Kidney epithelial cell (primary cell): ENCODE data around the gene FEZ2. TPM values are rescaled to one million over a fixed set of nuclear protein-coding genes. Genes with fewer than 3 reads are reported as not detected.

Experiments
- DNase-seq: peaks from one replicate; pipeline ENCODE4 v3.0.0-alpha.2; 2010; ENCODE audit warnings: low read depth
- H3K27me3 ChIP-seq: 2 replicates; pipeline ENCODE4 v1.6.0; 2011; ENCODE audit warnings: low read length; ENCODE audit not compliant: control insufficient read depth, insufficient read depth
- H3K36me3 ChIP-seq: 2 replicates; pipeline ENCODE4 v1.5.1; 2011; ENCODE audit warnings: low read length; ENCODE audit not compliant: control insufficient read depth, insufficient read depth
- H3K4me3 ChIP-seq: 2 replicates; pipeline ENCODE4 v1.5.1; 2011; ENCODE audit warnings: low read depth, mild to moderate bottlenecking, control low read depth, low read length
- CTCF ChIP-seq: IDR thresholded peaks from 2 replicates; pipeline ENCODE4 v1.5.1; 2011; ENCODE audit warnings: mild to moderate bottlenecking, moderate library complexity, low read length, control low read depth, inconsistent platforms; ENCODE audit not compliant: insufficient read depth, poor library complexity, severe bottlenecking
- total RNA-seq: library from RNA; depleted of rRNA; stranded (reverse); fragments of >200 nt; gene quantifications from 2 replicates; pipeline ENCODE4 v1.2.3, GENCODE V29; 2015

The FEZ2 gene
- total RNA-seq, 1 donor from 2014 or later, result 40.8 TPM

- H3K36me3 ChIP-seq, result no peaks in the 10 kb centered on the region
- H3K27me3 ChIP-seq, result no peaks in the 10 kb centered on the region
- no peak for DNase-seq
- TF ChIP-seq CTCF, result no peak
- H3K4me3 ChIP-seq, result no peak overlapping the region
Observed at GRCh38 chr2:36559221-36559942, 38.6 kb downstream of the FEZ2 start.

- Histone ChIP-seq H3K36me3 (no peaks in the 10 kb centered on the region), H3K27me3 (no peaks in the 10 kb centered on the region), H3K4me3 (no peak overlapping the region)
- no peak for TF ChIP-seq CTCF
- DNase-seq, result no peak
Observed at GRCh38 chr2:36556842-36557241, 41.1 kb downstream of the FEZ2 start.

- no peak for DNase-seq
- H3K36me3 ChIP-seq, result no peaks in the 10 kb centered on the region
- TF ChIP-seq CTCF, result no peak
- H3K27me3 ChIP-seq, result no peaks in the 10 kb centered on the region
- H3K4me3 ChIP-seq, result no peak overlapping the region
Observed at GRCh38 chr2:36555789-36556188, 42.2 kb downstream of the FEZ2 start.

GRCh38 chr2:36554531-36554930 lies 43.4 kb downstream of the FEZ2 start:
- no peak for TF ChIP-seq CTCF
- Histone ChIP-seq H3K27me3 (no peaks in the 10 kb centered on the region), H3K4me3 (no peak overlapping the region), H3K36me3 (no peaks in the 10 kb centered on the region)
- DNase-seq, result no peak

- TF ChIP-seq CTCF, result no peak
- DNase-seq, result no peak
- Histone ChIP-seq H3K36me3 (peaks cover under 1% of the 10 kb centered on the region), H3K4me3 (no peak overlapping the region), H3K27me3 (no peaks in the 10 kb centered on the region)
Observed at GRCh38 chr2:36553683-36554082, 44.3 kb downstream of the FEZ2 start.

GRCh38 chr2:36550006-36550405 lies 48.0 kb downstream of the FEZ2 start:
- no peak overlapping the region for H3K4me3 ChIP-seq
- H3K27me3 ChIP-seq, result no peaks in the 10 kb centered on the region
- no peak for TF ChIP-seq CTCF
- no peak for DNase-seq
- H3K36me3 ChIP-seq, result peaks cover 1% of the 10 kb centered on the region
